ENCODE data around the gene RNF10.
"Not testable (repeated sequence)": the region's sequence is repeated elsewhere in the genome, so short reads cannot be mapped to it uniquely, and the experiment has no call there.

The RNF10 gene

GRCh38 chr12:120580787-120581723 is 46.9 kb downstream of the RNF10 start, which contains the start of gene POP5:
Gene POP5, minus strand, starts transcription at chr12:120581402. Its CDS starts 40 bp downstream, at chr12:120581362.
- DNase-seq, result peak; percentile 98

- DNase-seq, result no peak
Measured at GRCh38 chr12:120581998-120582397, 47.8 kb downstream of the RNF10 start.

GRCh38 chr12:120583478-120584030 is 49.4 kb downstream of the RNF10 start:
- peak; percentile 55 for DNase-seq

- no peak for DNase-seq
Measured at GRCh38 chr12:120584343-120585149, 50.4 kb downstream of the RNF10 start.

GRCh38 chr12:120586206-120586605 is 52.0 kb downstream of the RNF10 start:
- no peak for DNase-seq

- no peak for DNase-seq
Measured at GRCh38 chr12:120586860-120587259, 52.7 kb downstream of the RNF10 start.

GRCh38 chr12:120588371-120588770 is 54.2 kb downstream of the RNF10 start:
- DNase-seq, result no peak

- no peak for DNase-seq
Measured at GRCh38 chr12:120588948-120589930, 55.1 kb downstream of the RNF10 start.

GRCh38 chr12:120590741-120591407 is 56.7 kb downstream of the RNF10 start:
- no peak for DNase-seq

- DNase-seq, result no peak
Measured at GRCh38 chr12:120592121-120593049, 58.2 kb downstream of the RNF10 start.

- no peak for DNase-seq
Measured at GRCh38 chr12:120596901-120597300, 62.7 kb downstream of the RNF10 start.

- no peak for DNase-seq
Measured at GRCh38 chr12:120597861-120598260, 63.7 kb downstream of the RNF10 start.

GRCh38 chr12:120598674-120599463 is 64.7 kb downstream of the RNF10 start:
- DNase-seq, result peak; percentile 54

- DNase-seq, result no peak
Measured at GRCh38 chr12:120599672-120600552, 65.8 kb downstream of the RNF10 start.

GRCh38 chr12:120602416-120602815 is 68.3 kb downstream of the RNF10 start:
- not testable (repeated sequence) for DNase-seq

- DNase-seq, result no peak
Measured at GRCh38 chr12:120610560-120610959, 76.4 kb downstream of the RNF10 start.

- DNase-seq, result not testable (repeated sequence)
Measured at GRCh38 chr12:120611534-120611933, 77.4 kb downstream of the RNF10 start.

GRCh38 chr12:120614848-120615247 is 80.7 kb downstream of the RNF10 start:
- no peak for DNase-seq
